H9 (cell line): Measurements from ENCODE around the gene ANKH. TPM values are rescaled to one million over a fixed set of nuclear protein-coding genes. Genes with fewer than 3 reads are reported as not detected.

ENCODE experiments used
- DNase-seq: peaks from one replicate; pipeline ENCODE4 v3.0.0-alpha.2; 2017
- H2AFZ ChIP-seq: one replicate; pipeline ENCODE4 v1.6.1; 2013; ENCODE audit warnings: mild to moderate bottlenecking, low read length, control low read depth, moderate library complexity
- H2AK5ac ChIP-seq: 2 replicates; pipeline ENCODE4 v1.6.1; 2013; ENCODE audit warnings: low read length, control low read depth, mixed read lengths; ENCODE audit not compliant: insufficient read length
- H2BK120ac ChIP-seq: one replicate; pipeline ENCODE4 v1.6.1; 2013; ENCODE audit warnings: low read depth, mild to moderate bottlenecking, low read length, control low read depth, inconsistent platforms; ENCODE audit not compliant: poor library complexity, severe bottlenecking
- H2BK12ac ChIP-seq: 2 replicates; pipeline ENCODE4 v1.6.1; 2013; ENCODE audit warnings: low read length, control low read depth, mixed read lengths, low read depth; ENCODE audit not compliant: insufficient read length
- H2BK15ac ChIP-seq: 2 replicates; pipeline ENCODE4 v1.6.1; 2013; ENCODE audit warnings: low read depth, low read length, control low read depth
- H2BK20ac ChIP-seq: one replicate; pipeline ENCODE4 v1.6.1; 2013; ENCODE audit warnings: low read depth, mild to moderate bottlenecking, low read length, control low read depth, inconsistent platforms; ENCODE audit not compliant: poor library complexity, severe bottlenecking
- H2BK5ac ChIP-seq: 2 replicates; pipeline ENCODE4 v1.6.1; 2013; ENCODE audit warnings: low read length, control low read depth, mixed read lengths; ENCODE audit not compliant: insufficient read length
- H3K14ac ChIP-seq: 2 replicates; pipeline ENCODE4 v1.6.1; 2013; ENCODE audit warnings: low read length, control low read depth; ENCODE audit not compliant: insufficient read depth
- H3K18ac ChIP-seq: 2 replicates; pipeline ENCODE4 v1.6.1; 2013; ENCODE audit warnings: low read depth, mild to moderate bottlenecking, mixed read lengths, low read length, control low read depth; ENCODE audit not compliant: insufficient read length
- H3K23ac ChIP-seq: 2 replicates; pipeline ENCODE4 v1.6.1; 2013; ENCODE audit warnings: low read length, control low read depth, mixed read lengths, low read depth; ENCODE audit not compliant: insufficient read length
- H3K23me2 ChIP-seq: 2 replicates; pipeline ENCODE4 v1.6.1; 2013; ENCODE audit warnings: low read depth, mild to moderate bottlenecking, mixed read lengths, low read length, control low read depth; ENCODE audit not compliant: insufficient read length, poor library complexity, severe bottlenecking
- H3K27ac ChIP-seq: 2 replicates; pipeline ENCODE4 v1.5.1; 2013; ENCODE audit warnings: low read length, control low read depth, mixed read lengths, low read depth; ENCODE audit not compliant: insufficient read length
- H3K27me3 ChIP-seq: 2 replicates; pipeline ENCODE4 v1.6.1; 2013; ENCODE audit warnings: low read length, control low read depth, inconsistent platforms; ENCODE audit not compliant: insufficient read depth
- H3K4ac ChIP-seq: 2 replicates; pipeline ENCODE4 v1.6.1; 2013; ENCODE audit warnings: low read depth, mild to moderate bottlenecking, control low read depth, inconsistent platforms, low read length, moderate library complexity
- H3K4me1 ChIP-seq: 2 replicates; pipeline ENCODE4 v1.6.1; 2013; ENCODE audit warnings: low read length, control low read depth, inconsistent platforms; ENCODE audit not compliant: insufficient read depth
- H3K4me2 ChIP-seq: 2 replicates; pipeline ENCODE4 v1.6.1; 2013; ENCODE audit warnings: low read length, control low read depth, mixed read lengths; ENCODE audit not compliant: insufficient read length, insufficient read depth
- H3K56ac ChIP-seq: 2 replicates; pipeline ENCODE4 v1.6.1; 2013; ENCODE audit warnings: low read depth, mild to moderate bottlenecking, mixed read lengths, low read length, control low read depth; ENCODE audit not compliant: insufficient read length
- H3K79me1 ChIP-seq: 2 replicates; pipeline ENCODE4 v1.6.1; 2013; ENCODE audit warnings: low read depth, mild to moderate bottlenecking, moderate library complexity, low read length, control low read depth, inconsistent platforms; ENCODE audit not compliant: insufficient read depth, poor library complexity, severe bottlenecking
- H3K79me2 ChIP-seq: 2 replicates; pipeline ENCODE4 v1.6.1; 2013; ENCODE audit warnings: low read length, control low read depth, inconsistent platforms; ENCODE audit not compliant: insufficient read depth
- H3K9ac ChIP-seq: 2 replicates; pipeline ENCODE4 v1.6.1; 2013; ENCODE audit warnings: low read length, control low read depth, mixed read lengths; ENCODE audit not compliant: insufficient read length; ENCODE audit errors: extremely low read depth
- H3K9me3 ChIP-seq: one replicate; pipeline ENCODE4 v1.6.1; 2013; ENCODE audit warnings: low read depth, low read length, inconsistent platforms; ENCODE audit not compliant: control insufficient read depth
- H3T11ph ChIP-seq: one replicate; pipeline ENCODE4 v1.6.1; 2013; ENCODE audit warnings: mild to moderate bottlenecking, low read length, control low read depth, inconsistent platforms
- H4K20me1 ChIP-seq: one replicate; pipeline ENCODE4 v1.6.1; 2013; ENCODE audit not compliant: control insufficient read depth, insufficient read length, insufficient read depth
- H4K5ac ChIP-seq: 2 replicates; pipeline ENCODE4 v1.6.1; 2013; ENCODE audit warnings: low read depth, mild to moderate bottlenecking, mixed read lengths, low read length, control low read depth; ENCODE audit not compliant: insufficient read length
- H4K8ac ChIP-seq: replicated peaks from 2 replicates; pipeline ENCODE4 v1.6.1; 2013; ENCODE audit warnings: low read length, control low read depth, mixed read lengths, low read depth; ENCODE audit not compliant: insufficient read length
- H4K91ac ChIP-seq: 2 replicates; pipeline ENCODE4 v1.6.1; 2013; ENCODE audit warnings: low read depth, mild to moderate bottlenecking, moderate library complexity, mixed read lengths, low read length, control low read depth; ENCODE audit not compliant: insufficient read length
- H3K27ac Mint-ChIP-seq, 3 experiments: 2 replicates in 2 of 3; 3 replicates in 1 of 3; pipeline ENCODE4 v1.8.0; 2020 to 2021; ENCODE audit warnings: mixed read lengths in 3 of 3, mild to moderate bottlenecking in 1 of 3, moderate library complexity in 1 of 3
- H3K27me3 Mint-ChIP-seq: 2 replicates; pipeline ENCODE4 v1.8.0; 2021; ENCODE audit warnings: low read depth, mild to moderate bottlenecking, moderate library complexity, mixed read lengths
- H3K36me3 Mint-ChIP-seq, 3 experiments: 2 replicates in 2 of 3; 3 replicates in 1 of 3; pipeline ENCODE4 v1.8.0; 2020 to 2021; ENCODE audit warnings: low read depth in 3 of 3, mixed read lengths in 3 of 3; ENCODE audit not compliant: insufficient read depth in 1 of 3
- H3K4me1 Mint-ChIP-seq, 2 experiments: 2 replicates each; pipeline ENCODE4 v1.8.0; 2020; ENCODE audit warnings: mixed read lengths in 2 of 2
- H3K4me3 Mint-ChIP-seq, 2 experiments: 2 replicates in 1 of 2; 3 replicates in 1 of 2; pipeline ENCODE4 v1.8.0; 2020 to 2021; ENCODE audit warnings: mild to moderate bottlenecking in 2 of 2, mixed read lengths in 2 of 2, moderate library complexity in 1 of 2
- H3K9me3 Mint-ChIP-seq, 2 experiments: 2 replicates in 1 of 2; 3 replicates in 1 of 2; pipeline ENCODE4 v1.8.0; 2020; ENCODE audit warnings: mild to moderate bottlenecking in 2 of 2, mixed read lengths in 2 of 2, moderate library complexity in 1 of 2
- WGBS: extraction: QIAGEN DNeasy Blood & Tissue Kit; methylation state at CpG from one replicate; pipeline ENCODE4 v1.1.7; 2013; ENCODE audit warnings: missing lambda C conversion rate, low lambda C conversion rate, mixed read lengths; ENCODE audit not compliant: insufficient read length; ENCODE audit errors: extremely low coverage; 5-methylcytosine and 5-hydroxymethylcytosine counted together
- total RNA-seq: library from RNA; stranded (reverse); gene quantifications from 2 replicates; pipeline ENCODE4 v1.2.1, GENCODE V29; 2021
- TF ChIP-seq, protein P1 (sequence below): fragments of 200-600 bp; sonication (generic); conservative IDR thresholded peaks from 3 replicates; pipeline ENCODE4 v1.8.0; 2021; ENCODE audit warnings: antibody characterized with exemption, mild to moderate bottlenecking

Gene ANKH
- total RNA-seq, 1 experiment from 2014 or later, result 9.6 TPM

DNA sequence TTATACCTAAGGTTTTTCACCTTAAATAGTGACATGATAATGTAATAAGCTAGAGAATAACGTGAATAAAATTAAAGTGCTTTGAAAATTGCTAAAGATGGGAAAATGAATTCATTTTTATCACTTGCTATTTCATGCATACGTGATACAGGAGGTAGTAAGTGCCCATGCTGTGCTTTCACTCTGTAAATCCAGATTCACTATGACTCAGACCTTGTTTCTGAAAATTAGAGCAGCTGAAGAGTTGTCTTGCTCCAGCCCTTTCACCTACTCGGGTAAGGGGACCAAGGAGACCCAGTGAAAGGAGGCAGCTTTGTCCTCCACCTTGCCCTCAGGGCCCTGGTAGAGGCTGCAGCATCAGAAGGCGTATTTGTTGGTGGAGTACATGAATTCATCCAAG is 87.9 kb downstream of the ANKH start:
- H3K27ac Mint-ChIP-seq, result no peak overlapping the region
- Histone ChIP-seq H3K27me3 (no peaks in the 10 kb centered on the region), H3K79me2 (no peaks in the 10 kb centered on the region), H4K91ac (no peak overlapping the region), H2BK120ac (no peak overlapping the region), H3K9me3 (peaks cover 4% of the 10 kb centered on the region), H4K20me1 (no peaks in the 10 kb centered on the region), H4K5ac (no peak overlapping the region), H2AK5ac (no peak overlapping the region), H3K56ac (no peak overlapping the region), H3K4me1 (no peaks in the 10 kb centered on the region), H3K14ac (no peak overlapping the region), H3K23ac (no peak overlapping the region), H2BK12ac (no peak overlapping the region), H3T11ph (no peak overlapping the region), H3K18ac (no peak overlapping the region), H2BK15ac (no peak overlapping the region), H4K8ac (no peak overlapping the region), H3K79me1 (no peaks in the 10 kb centered on the region), H3K4ac (no peak overlapping the region), H3K9ac (no peak overlapping the region), H3K4me2 (no peak overlapping the region), H3K23me2 (no peaks in the 10 kb centered on the region), H2AFZ (no peak overlapping the region), H2BK5ac (no peak overlapping the region), H2BK20ac (no peak overlapping the region), H3K27ac (no peak overlapping the region)
- H3K27me3 Mint-ChIP-seq, result no peaks in the 10 kb centered on the region
- H3K4me3 Mint-ChIP-seq, result no peak overlapping the region
- WGBS, result no CpG with 5 or more reads among the region's 4 CpGs
- TF ChIP-seq, protein P1, sequence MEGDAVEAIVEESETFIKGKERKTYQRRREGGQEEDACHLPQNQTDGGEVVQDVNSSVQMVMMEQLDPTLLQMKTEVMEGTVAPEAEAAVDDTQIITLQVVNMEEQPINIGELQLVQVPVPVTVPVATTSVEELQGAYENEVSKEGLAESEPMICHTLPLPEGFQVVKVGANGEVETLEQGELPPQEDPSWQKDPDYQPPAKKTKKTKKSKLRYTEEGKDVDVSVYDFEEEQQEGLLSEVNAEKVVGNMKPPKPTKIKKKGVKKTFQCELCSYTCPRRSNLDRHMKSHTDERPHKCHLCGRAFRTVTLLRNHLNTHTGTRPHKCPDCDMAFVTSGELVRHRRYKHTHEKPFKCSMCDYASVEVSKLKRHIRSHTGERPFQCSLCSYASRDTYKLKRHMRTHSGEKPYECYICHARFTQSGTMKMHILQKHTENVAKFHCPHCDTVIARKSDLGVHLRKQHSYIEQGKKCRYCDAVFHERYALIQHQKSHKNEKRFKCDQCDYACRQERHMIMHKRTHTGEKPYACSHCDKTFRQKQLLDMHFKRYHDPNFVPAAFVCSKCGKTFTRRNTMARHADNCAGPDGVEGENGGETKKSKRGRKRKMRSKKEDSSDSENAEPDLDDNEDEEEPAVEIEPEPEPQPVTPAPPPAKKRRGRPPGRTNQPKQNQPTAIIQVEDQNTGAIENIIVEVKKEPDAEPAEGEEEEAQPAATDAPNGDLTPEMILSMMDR, result no peak
- H3K9me3 Mint-ChIP-seq, result peaks cover 3 to 12% of the 10 kb centered on the region in 2 experiments; a peak in 4 of 5 replicates
- H3K36me3 Mint-ChIP-seq, result peaks cover 2 to 10% (median 2%) of the 10 kb centered on the region in 3 experiments; a peak in 4 of 7 replicates
- no peak for DNase-seq
- peaks cover 5 to 7% of the 10 kb centered on the region in 2 experiments for H3K4me1 Mint-ChIP-seq
